ENCODE data around the gene TRAM2.

The TRAM2 gene

GRCh38 chr6:52509281-52510212 lies 67.3 kb downstream of the TRAM2 start:
- TF ChIP-seq, protein P1, sequence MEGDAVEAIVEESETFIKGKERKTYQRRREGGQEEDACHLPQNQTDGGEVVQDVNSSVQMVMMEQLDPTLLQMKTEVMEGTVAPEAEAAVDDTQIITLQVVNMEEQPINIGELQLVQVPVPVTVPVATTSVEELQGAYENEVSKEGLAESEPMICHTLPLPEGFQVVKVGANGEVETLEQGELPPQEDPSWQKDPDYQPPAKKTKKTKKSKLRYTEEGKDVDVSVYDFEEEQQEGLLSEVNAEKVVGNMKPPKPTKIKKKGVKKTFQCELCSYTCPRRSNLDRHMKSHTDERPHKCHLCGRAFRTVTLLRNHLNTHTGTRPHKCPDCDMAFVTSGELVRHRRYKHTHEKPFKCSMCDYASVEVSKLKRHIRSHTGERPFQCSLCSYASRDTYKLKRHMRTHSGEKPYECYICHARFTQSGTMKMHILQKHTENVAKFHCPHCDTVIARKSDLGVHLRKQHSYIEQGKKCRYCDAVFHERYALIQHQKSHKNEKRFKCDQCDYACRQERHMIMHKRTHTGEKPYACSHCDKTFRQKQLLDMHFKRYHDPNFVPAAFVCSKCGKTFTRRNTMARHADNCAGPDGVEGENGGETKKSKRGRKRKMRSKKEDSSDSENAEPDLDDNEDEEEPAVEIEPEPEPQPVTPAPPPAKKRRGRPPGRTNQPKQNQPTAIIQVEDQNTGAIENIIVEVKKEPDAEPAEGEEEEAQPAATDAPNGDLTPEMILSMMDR (IDR thresholded peaks at IDR 0.05; ENCODE audit: unreplicated experiment in 3 of 3) = no peak
- Mint-ChIP-seq H3K27ac (no peak overlapping the region), H3K36me3 (ENCODE audit: low read depth) (peaks cover 74% of the 10 kb centered on the region), H3K4me3 (no peak overlapping the region), H3K27me3 (ENCODE audit: low read depth) (no peaks in the 10 kb centered on the region), H3K9me3 (no peaks in the 10 kb centered on the region), H3K4me1 (peaks cover 34% of the 10 kb centered on the region)

DNA sequence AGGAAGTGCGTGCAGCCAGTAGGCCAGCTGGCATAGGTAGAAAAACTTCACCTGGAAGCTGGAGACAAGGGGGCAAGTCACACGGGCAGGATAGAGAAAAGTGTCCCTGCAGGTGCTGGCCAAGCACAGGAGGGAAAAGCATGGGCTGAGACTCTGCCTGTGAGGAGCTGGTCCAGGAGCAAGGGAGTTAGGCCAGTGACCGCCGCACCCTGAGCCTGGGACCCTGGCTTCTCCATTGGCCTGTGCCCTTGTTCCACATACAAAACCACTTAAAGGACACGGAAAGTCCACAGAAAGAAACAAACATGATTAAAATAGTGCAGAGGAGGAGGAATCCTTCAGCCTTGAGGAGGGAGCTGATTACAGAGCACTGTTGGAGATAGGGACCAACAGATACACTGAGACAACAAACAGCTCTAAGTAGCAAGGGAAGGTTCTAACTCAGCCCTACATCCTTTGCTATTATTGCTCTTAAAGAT lies 68.6 kb downstream of the TRAM2 start:
- H3K27me3 Mint-ChIP-seq (ENCODE audit: low read depth) = no peaks in the 10 kb centered on the region
- no peak overlapping the region for H3K27ac Mint-ChIP-seq
- H3K4me3 Mint-ChIP-seq = no peak overlapping the region
- peaks cover 63% of the 10 kb centered on the region for H3K36me3 Mint-ChIP-seq (ENCODE audit: low read depth)
- H3K4me1 Mint-ChIP-seq = peaks cover 31% of the 10 kb centered on the region
- TF ChIP-seq, protein P1 (IDR thresholded peaks at IDR 0.05; ENCODE audit: unreplicated experiment in 3 of 3) = no peak
- H3K9me3 Mint-ChIP-seq = no peaks in the 10 kb centered on the region

GRCh38 chr6:52507557-52508260 lies 69.2 kb downstream of the TRAM2 start:
- Mint-ChIP-seq H3K27me3 (ENCODE audit: low read depth) (no peaks in the 10 kb centered on the region), H3K4me1 (peaks cover 25% of the 10 kb centered on the region), H3K36me3 (ENCODE audit: low read depth) (peaks cover 60% of the 10 kb centered on the region)

DNA sequence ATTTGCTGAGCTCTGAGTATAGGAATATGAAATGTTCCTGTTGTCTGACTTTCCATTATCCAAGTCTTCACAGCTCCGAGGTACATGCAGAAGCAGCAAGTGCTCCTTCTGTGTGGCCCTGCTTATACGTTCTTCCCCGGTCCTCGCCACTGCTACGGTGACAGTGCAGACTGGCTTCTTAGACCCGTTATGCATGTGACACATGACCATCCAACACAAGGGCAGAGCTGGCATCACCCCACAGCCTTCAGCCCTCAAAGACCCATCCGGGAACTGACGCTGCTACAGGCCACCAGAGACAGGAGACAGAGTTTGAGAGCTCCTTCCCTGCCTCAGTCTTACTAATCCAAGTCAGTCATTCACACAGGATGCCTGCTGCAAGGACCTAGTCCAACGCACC lies 70.4 kb downstream of the TRAM2 start:
- TF ChIP-seq, protein P1 (IDR thresholded peaks at IDR 0.05; ENCODE audit: unreplicated experiment in 3 of 3) = no peak
- Mint-ChIP-seq H3K9me3 (no peaks in the 10 kb centered on the region), H3K36me3 (ENCODE audit: low read depth) (peaks cover 61% of the 10 kb centered on the region), H3K27ac (peak overlapping the region in 1 of 3 experiments; percentile 74), H3K4me1 (peaks cover 14% of the 10 kb centered on the region), H3K27me3 (ENCODE audit: low read depth) (no peaks in the 10 kb centered on the region), H3K4me3 (no peak overlapping the region)

More at GRCh38 chr6:52507557-52508260, 69.2 kb downstream of the TRAM2 start:
- Mint-ChIP-seq H3K27ac (no peak overlapping the region), H3K9me3 (no peaks in the 10 kb centered on the region), H3K4me3 (no peak overlapping the region)
- TF ChIP-seq, protein P1 (IDR thresholded peaks at IDR 0.05; ENCODE audit: unreplicated experiment in 3 of 3) = no peak

GRCh38 chr6:52505726-52506409 lies 71.0 kb downstream of the TRAM2 start:
- H3K27me3 Mint-ChIP-seq (ENCODE audit: low read depth) = no peaks in the 10 kb centered on the region
- no peaks in the 10 kb centered on the region for H3K9me3 Mint-ChIP-seq
- H3K27ac Mint-ChIP-seq = peak overlapping the region in 1 of 3 experiments; percentile 74

More at GRCh38 chr6:52505726-52506409, 71.0 kb downstream of the TRAM2 start:
- Mint-ChIP-seq H3K4me1 (peaks cover 14% of the 10 kb centered on the region), H3K36me3 (ENCODE audit: low read depth) (peaks cover 60% of the 10 kb centered on the region), H3K4me3 (no peak overlapping the region)
- TF ChIP-seq, protein P1 (IDR thresholded peaks at IDR 0.05; ENCODE audit: unreplicated experiment in 3 of 3) = no peak
